GM19438 (cell line): ENCODE measurements around the gene DTWD2.
"Not testable (repeated sequence)": the region's sequence is repeated elsewhere in the genome, so short reads cannot be mapped to it uniquely, and the experiment has no call there.

Experiments used
- ATAC-seq: cut with Tn5 transposase; IDR thresholded peaks from one replicate; pipeline ENCODE4 v1.9.1; 2021; ENCODE audit warnings: low read depth; ENCODE audit not compliant: unreplicated experiment

DTWD2 gene

GRCh38 chr5:118998861-118999260, 10.5 kb upstream of the DTWD2 start:
- not testable (repeated sequence) for ATAC-seq

- no peak for ATAC-seq
Observed at GRCh38 chr5:118996098-118996497, 7.8 kb upstream of the DTWD2 start.

GRCh38 chr5:118994595-118994994, 6.2 kb upstream of the DTWD2 start:
- no peak for ATAC-seq

GRCh38 chr5:118993118-118993517, 4.8 kb upstream of the DTWD2 start:
- not testable (repeated sequence) for ATAC-seq

- not testable (repeated sequence) for ATAC-seq
Observed at GRCh38 chr5:118992055-118992454, 3.7 kb upstream of the DTWD2 start.

- no peak for ATAC-seq
Observed at GRCh38 chr5:118990582-118990981, 2.2 kb upstream of the DTWD2 start.

- ATAC-seq = no peak
Observed at GRCh38 chr5:118989816-118990215, 1.5 kb upstream of the DTWD2 start.

- ATAC-seq = peak; percentile 1
Observed at GRCh38 chr5:118988866-118989180, 476 bp upstream of the DTWD2 start.

- ATAC-seq = no peak
Observed at GRCh38 chr5:118984602-118985001, 3.7 kb downstream of the DTWD2 start.

- no peak for ATAC-seq
Observed at GRCh38 chr5:118981783-118982182, 6.6 kb downstream of the DTWD2 start.

- no peak for ATAC-seq
Observed at GRCh38 chr5:118980438-118980837, 7.9 kb downstream of the DTWD2 start.

GRCh38 chr5:118980017-118980416, 8.3 kb downstream of the DTWD2 start:
- ATAC-seq = no peak

GRCh38 chr5:118973779-118974445, 14.4 kb downstream of the DTWD2 start:
- not testable (repeated sequence) for ATAC-seq

GRCh38 chr5:118968925-118969375, 19.4 kb downstream of the DTWD2 start:
- no peak for ATAC-seq

GRCh38 chr5:118968406-118968911, 19.9 kb downstream of the DTWD2 start:
- ATAC-seq = no peak

GRCh38 chr5:118967059-118967508, 21.3 kb downstream of the DTWD2 start:
- no peak for ATAC-seq

- ATAC-seq = no peak
Observed at GRCh38 chr5:118965890-118966289, 22.5 kb downstream of the DTWD2 start.

GRCh38 chr5:118964970-118965369, 23.4 kb downstream of the DTWD2 start:
- ATAC-seq = not testable (repeated sequence)

- not testable (repeated sequence) for ATAC-seq
Observed at GRCh38 chr5:118964388-118964787, 24.0 kb downstream of the DTWD2 start.

GRCh38 chr5:118963169-118963568, 25.2 kb downstream of the DTWD2 start:
- ATAC-seq = no peak

- ATAC-seq = no peak
Observed at GRCh38 chr5:118960557-118960956, 27.8 kb downstream of the DTWD2 start.

GRCh38 chr5:118956727-118957126, 31.6 kb downstream of the DTWD2 start:
- no peak for ATAC-seq

GRCh38 chr5:118953652-118954005, 34.7 kb downstream of the DTWD2 start:
- ATAC-seq = no peak
